NCI-H187 treated with DMSO at 0.1 percent for 48 hours (cell line): Measurements from ENCODE around the gene CES2.
"Not testable (repeated sequence)": the region's sequence is repeated elsewhere in the genome, so short reads cannot be mapped to it uniquely, and the experiment has no call there.

Source experiments
- DNase-seq: peaks from one replicate; lab custom pipeline; 2025; lab: John Stamatoyannopoulos, UW

Gene CES2

DNA sequence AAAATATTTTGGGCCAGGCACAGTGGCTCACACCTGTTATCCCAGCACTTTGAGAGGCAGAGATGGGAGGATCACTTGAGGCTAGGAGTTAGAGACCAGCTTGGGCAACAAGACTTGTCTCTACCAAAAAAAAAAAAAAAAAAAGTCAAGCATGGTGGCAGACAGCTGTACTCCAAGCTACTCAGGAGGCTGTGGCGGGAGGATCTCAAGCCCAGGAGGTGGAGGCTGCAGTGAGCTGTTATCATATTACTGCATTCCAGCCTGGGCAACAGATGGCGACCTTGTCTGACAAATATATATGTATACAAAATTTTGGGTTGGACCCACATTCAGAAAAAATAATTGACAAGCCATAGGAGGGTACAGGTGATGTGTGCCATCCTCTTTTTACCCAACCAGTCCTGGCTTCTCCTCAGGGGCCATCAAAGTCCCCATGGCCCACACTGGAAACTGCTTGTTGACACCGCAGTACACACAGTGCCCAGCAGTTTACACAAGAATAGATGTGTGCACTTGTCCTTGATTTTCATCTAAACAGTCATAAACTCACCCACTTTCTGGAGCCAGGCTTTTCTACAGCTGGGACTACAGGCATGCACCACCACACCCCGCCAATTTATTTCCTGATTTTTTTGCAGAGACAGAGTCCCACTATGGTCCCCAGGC is 1.7 kb downstream of the CES2 start:
- no peak for DNase-seq

DNA sequence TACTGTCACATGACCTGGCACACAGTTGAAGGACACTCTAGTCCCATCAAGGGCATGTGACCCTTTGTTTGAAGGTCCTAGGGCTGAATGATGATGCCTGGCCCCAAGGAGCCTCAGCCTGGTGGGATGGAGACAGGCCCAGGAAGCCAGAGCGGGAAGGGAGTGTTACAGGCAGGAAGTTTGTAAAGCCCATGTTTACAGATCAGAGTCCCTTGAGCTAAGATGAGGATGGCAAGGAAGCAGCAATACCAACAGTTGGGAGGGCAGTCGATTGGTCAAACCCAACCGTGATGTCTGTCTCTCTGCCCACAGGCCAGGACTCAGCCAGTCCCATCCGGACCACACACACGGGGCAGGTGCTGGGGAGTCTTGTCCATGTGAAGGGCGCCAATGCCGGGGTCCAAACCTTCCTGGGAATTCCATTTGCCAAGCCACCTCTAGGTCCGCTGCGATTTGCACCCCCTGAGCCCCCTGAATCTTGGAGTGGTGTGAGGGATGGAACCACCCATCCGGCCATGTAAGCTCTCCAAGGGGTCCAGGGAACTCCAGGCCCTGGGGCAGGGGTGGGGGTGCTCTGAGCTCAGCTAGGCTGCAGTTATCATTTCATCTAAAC is 2.5 kb downstream of the CES2 start:
- no peak for DNase-seq

DNA sequence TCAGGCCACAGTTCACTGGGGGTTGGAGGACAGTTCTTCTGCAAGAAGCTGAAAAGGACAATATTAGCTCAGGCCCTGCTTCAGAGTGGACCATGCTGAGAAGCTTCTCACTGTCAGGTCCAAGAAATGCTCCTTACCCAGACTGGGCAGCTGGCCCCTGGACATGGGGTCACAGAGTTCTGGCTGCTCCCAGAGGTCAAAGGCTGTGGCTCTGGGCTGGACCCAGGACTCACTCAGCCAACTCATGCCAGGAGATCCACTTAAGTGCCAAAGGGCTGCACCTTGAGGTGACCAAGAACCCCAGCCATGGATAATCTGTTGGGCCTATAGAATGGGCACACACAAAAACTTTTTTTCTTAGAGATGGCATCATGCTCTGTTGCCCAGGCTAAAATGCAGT is 4.0 kb downstream of the CES2 start:
- DNase-seq, result no peak

DNA sequence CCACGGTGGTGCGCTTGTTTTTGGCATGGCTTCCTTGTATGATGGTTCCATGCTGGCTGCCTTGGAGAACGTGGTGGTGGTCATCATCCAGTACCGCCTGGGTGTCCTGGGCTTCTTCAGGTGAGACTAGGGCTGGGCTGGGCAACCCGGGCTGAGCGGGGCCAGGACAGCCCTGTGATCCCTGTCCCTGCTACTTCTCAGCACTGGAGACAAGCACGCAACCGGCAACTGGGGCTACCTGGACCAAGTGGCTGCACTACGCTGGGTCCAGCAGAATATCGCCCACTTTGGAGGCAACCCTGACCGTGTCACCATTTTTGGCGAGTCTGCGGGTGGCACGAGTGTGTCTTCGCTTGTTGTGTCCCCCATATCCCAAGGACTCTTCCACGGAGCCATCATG is 4.9 kb downstream of the CES2 start:
- no peak for DNase-seq

DNA sequence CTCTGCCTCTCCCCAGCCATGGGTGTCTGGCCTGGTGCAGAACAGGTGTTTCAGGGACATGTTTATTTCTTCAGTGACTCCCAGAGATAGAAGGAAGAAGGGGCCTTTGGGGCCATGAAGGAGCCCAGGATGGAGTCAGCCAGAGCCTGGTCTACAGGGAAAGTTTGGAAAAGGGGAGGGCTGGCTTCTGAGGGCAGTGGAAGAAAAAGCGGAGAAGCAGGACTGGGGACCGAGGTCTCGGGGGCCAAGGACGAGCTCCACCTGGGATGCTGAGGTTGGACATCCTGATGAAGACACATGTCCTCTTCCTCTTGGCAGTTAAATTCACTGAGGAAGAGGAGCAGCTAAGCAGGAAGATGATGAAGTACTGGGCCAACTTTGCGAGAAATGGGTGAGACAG is 7.7 kb downstream of the CES2 start:
- no peak for DNase-seq

DNA sequence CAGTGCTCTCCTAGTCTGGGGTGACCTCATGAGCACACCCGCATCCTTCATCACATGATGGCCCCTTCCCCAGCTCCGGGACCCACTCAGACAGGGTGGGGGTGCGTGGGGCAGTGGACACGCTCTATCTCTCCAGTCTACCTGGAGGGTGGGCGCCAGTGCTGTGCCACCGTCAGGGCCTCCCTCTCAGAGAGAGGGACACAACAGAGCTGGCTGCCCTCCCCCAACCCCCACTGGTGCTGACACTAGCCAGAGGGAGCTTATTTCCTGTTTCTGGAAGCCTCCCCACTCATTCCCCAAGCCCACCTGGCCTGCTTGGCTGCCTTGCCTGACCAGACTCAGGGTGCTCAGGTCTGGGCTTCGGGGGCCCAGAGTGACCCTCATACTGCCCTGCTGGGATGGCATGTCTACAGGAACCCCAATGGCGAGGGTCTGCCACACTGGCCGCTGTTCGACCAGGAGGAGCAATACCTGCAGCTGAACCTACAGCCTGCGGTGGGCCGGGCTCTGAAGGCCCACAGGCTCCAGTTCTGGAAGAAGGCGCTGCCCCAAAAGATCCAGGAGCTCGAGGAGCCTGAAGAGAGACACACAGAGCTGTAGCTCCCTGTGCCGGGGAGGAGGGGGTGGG is 8.2 kb downstream of the CES2 start:
- no peak for DNase-seq

DNA sequence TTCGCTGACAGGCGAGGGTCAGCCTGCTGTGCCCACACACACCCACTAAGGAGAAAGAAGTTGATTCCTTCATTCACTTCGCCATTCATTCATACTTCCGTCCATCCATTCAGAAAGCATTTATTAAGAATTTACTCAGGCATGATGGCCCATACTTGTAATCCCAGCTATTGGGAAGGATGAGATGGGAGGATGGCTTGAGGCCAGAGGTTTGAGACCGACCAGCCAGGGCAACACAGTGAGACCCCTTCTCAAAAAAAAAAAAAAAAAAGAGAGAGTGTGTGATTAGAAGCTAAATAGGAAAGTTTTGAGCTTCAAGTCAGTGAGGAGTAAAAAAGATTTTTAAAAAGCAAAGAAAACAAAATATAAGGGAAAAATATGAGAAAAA is 8.7 kb downstream of the CES2 start:
- no peak for DNase-seq

DNA sequence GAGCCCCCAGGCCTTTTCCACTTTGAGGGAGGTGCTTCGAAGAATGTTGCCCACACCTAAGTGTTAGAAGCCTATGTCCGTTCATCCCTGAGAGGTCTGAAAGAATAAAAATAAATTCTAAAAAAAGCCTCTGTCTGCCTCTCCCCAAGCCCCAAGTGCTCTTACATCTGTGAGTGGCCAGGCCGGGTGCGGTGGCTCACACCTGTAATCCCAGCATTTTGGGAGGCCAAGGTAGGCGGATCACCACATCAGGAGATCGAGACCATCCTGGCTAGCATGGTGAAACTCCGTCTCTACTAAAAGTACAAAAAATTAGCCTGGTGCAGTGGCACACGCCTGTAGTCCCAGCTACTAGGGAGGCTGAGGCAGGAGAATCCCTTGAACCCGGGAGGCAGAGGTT is 9.7 kb downstream of the CES2 start:
- not testable (repeated sequence) for DNase-seq

DNA sequence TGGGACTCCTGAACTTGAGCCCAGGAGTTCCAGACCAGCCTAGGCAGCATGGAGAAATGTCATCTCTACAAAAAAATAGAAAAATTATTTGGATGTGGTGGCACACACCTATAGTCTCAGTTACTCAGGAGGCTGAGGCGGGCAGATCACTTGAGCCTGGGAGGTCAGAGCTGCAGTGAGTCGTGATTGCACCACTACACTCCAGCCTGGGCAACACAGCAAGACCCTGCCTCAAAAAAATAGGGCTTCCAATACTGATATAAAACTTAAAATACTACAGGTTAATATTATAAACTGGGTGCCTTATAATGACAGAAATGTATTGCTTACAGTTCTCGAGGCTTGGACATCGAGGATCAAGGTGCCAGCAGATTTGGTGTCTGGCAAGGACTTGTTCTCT is 10.6 kb downstream of the CES2 start:
- DNase-seq, result no peak

DNA sequence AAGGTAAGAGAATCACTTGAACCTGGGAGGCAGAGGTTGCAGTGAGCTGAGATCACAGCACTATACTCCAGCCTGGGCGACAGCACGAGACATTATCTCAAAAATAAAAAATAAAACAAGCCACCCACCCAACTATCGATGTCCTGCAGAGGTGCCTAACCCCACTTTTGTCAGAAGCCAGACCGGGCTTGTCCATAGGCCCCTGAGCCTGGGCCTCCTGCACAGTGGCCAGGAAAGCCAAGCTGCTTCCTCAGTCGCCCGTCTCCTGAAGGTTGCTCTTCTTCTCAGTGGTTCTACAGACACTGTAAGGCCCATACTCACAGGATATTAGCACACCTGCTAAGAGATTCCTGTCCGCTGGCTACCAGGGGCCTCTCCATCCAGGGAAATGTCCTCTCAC is 11.2 kb downstream of the CES2 start:
- no peak for DNase-seq

DNA sequence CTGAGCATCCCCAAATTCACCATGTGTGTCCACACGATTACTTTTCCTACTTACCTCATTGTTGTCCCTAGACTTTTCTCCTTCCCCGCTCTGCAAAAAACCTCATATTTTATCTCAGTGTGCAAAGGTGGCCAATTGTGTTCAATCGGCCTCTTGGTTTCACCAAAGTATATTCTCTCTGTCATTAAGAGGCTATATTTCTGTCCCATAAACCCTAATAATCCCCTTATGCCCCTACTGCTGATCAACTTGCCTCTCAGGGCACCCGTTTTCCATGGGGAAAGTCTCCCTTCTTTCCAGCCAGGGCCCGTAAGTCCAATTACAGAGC is 11.6 kb downstream of the CES2 start:
- DNase-seq, result no peak

DNA sequence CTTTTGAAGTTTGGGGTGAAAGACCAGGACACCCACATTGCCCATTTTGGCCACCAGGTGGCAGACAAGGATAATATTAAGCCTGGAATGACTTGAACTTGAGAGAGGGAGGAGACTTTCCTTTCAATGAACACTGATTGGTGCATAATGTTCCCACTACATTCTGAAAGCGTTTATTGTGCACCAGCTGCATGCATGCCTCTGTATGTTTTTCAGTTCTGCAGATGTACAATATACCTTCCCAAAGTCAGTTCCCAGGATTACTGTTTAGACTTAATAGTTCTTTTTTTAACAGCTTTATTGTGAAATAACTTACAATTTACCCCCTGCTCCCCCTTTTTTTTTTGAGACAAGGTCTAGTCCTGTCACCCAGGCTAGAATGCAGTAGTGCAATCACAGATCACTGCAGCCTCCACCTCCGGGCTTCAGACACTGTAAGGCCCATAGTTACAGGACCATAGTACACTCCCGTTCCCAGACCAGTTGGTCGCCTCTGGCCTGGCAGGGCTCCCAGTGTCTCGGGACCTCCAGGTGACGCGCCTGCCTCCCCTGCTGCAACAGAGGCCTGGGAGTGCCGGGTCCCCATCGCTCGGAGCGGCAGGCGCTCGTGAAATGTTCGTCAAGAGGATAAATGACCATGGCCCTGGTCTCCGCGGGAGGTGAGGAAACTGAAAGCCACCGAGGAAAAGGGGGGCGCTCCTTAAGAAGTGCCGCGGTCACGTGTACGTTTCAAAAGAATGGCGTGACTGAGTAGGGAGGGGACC is 12.2 kb downstream of the CES2 start:
- no peak for DNase-seq

DNA sequence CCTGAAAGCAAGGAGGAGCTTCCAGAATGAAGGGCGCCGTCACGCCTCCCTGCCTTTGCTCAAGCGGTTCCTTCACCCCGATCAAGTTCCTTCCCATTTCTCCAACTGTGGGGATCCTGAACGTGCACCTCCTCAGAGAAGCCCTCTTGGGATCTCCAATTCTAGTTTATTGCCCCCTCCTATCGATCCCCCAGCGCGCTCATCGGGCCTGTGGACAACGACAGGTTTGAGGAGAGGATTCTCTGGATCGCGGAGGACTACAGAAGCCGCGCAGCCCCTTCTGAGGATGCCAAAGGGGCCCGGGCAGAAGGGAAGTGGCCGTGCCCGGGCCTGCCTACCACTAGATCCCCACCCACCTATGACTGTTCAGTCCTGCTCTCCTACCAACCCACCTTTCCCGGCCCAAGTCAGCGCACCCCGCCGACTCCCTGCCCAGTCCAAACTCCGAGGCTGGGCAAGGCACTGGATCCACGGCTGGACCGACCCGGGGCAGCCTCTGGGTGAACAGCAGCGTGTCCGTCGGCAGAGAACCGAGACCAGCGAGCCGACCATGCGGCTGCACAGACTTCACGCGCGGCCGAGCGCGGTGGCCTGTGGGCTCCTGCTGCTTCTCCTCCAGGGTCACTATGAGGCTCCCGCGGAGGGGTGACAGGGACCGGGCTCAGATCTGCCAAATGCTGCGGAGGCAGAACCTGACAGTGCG is 13.0 kb downstream of the CES2 start:
- DNase-seq, result no peak

DNA sequence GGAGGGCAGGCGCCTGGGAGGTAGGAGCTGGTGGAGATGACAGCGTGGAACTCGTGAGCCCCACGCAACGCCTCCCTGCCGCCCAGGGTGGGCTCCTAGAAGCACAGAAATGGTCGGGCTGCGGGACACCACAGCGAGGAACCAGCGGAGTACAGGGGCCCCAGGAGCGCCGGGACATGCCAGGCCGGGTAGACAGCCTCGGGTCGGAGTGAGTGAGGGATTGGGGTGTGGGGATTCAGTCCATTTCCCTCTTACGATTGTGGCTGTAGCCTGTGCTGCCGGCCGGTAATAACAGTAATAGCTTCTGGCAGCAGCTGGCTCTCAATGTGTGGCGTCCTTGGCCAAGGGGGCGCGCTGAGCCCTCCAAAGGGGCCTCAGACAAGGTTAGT is 13.5 kb downstream of the CES2 start:
- DNase-seq, result no peak

DNA sequence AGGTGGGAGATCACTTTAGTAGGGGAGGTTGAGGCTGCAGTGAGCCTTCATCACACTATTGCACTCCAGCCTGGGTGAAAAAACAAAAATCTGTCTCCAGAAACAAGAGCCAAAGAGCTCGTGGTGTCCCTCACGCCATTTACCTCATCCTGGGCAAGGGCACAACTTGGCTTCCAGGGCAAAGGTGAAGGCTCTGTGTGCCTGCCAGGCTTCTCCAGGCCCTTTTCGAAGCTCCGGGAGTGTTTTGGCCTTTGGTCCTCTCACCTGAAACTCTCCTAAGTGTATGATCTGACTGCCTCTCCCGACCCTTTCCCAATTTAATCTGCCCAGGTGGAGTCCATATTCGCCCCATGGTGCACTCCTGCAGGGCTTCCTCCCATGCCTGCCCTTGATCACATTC is 14.2 kb downstream of the CES2 start:
- no peak for DNase-seq

DNA sequence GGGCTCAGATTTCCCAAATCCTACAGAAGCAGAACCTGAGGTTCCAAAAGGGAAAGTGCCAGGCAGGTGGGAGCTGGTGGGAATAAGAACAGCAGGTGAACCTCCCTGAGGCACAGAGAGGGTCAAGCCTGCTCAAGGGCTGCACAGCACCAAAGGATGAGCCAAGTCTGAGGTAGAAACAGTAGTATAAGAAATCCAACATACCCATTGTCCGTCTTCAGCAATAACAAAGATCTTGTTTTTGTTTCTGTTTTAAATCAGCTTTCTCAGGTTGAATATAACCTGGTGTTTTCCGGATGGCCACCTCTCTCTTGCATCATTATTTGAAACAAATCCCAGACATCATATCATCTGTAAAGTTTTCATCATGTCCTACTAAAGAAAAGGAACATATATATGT is 15.1 kb downstream of the CES2 start:
- DNase-seq, result no peak

DNA sequence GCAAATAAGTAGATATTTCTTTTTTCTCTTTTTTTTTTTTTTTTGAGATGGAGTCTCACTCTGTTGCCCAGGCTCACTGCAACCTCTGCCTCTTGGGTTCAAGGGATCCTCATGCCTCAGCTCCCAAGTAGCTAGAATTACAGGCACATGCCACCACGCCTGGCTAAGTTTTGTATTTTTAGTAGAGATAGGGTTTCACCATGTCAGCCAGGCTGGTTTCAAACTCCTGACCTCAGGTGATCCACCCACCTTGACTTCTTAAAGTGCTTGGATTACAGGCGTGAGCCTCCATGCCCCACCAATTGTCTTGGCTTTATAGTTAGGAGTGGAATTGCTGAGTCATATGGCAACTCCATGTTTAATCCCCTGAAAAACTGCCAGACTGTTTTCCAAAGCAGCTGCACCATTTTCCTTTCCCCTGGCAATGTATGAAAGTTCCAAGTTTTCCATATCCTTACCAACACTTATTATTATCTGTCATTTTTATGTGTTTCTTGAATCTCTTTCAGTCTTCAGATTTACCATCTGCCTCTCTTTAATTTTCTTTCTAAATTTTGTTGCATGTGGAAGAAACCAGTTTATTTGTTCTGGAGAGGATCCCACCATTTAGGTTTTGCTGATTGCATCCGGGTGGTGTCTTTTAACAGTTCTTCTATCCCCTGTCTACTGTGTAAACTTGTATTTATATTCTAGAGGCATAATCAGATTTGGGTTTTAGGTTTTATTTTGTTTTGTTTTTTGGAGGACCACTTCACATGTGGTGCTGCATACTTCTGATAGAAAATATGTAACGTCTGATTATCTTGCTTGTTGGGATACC is 15.9 kb downstream of the CES2 start:
- DNase-seq, result no peak

DNA sequence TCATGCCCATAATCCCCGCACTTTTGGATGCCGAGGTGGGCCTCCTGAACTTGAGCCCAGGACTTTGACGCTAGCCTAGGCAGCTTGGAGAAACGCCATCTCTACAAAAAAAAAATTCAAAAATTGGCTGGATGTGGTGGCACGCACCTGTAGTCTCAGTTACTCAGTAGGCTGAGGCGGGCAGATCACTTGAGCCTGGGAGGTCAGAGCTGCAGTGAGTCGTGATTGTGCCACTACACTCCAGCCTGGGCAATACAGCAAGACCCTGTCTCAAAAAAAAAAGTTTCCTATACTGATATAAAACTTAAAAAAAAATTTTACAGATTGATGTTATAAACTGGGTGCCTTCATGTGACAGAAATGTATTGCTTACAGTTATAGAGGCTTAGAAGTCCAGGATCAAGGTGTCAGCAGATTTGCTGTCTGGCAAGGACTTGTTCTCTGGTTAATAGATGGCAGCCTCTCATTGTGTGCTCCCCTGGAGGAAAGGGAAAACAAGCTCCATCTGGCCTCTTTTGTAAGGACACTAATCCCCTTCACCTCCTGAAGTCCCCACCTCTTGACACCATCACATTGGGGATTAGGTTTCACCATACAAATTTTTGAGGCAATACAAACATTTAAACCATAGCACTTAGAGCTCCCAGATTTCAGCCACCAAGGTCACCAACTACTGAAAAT is 17.3 kb downstream of the CES2 start:
- no peak for DNase-seq

DNA sequence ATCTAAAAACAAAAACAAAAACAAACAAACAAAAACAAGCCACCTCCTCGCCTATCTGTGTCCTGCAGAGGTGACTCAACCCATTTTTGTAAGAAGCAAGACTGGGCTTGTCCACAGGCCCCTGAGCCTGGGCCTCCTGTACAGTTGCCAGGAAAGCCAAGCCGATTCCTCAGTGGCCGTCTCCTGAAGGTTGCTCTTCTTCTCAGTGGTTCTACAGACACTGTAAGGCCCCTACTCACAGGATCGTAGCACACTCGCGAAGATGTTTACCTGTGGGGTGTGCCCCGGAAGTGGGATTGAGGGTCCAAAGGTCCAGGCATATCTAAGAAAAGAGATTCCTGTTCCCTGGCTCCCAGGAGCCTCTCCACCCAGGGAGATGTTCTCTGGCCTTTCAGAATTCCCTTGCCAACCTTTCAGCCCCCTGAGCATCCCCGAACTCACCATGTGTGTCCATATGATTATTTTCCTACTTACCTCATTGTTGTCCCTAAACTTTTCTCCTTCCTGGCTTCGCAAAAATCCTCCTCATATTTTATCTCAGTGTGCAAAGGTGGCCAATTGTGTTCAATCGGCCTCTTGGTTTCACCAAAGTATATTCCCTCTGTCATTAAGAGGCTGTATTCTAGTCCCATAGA is 18.3 kb downstream of the CES2 start:
- no peak for DNase-seq

DNA sequence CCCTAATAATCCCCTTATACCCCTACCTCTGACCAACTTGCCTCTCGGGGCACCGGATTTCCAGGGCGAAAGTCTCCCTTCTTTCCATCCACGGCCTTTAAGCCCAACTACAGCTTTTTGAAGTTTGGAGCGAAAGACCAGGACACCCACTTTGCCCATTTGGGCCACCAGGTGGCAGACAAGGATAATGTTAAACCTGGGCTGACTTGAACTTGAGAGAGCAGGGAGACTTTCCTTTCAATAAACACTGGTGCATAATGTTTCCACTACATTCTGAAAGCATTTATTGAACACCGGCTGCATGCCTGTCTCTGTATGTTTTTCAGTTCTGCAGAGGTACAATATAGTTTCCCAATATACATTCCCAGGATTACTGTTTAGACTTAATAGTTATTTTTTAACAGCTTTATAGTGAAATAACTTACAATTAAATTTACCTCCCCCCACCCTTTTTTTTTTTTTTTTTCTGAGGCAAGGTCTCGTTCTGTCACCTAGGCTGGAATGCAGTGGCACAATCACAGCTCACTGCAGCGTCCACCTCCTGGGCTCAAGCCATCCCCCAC is 18.9 kb downstream of the CES2 start:
- DNase-seq, result peak; percentile 32
